Measurements from ENCODE around the gene TREH.

The TREH gene

GRCh38 chr11:118663381-118663780 is 16.1 kb downstream of the TREH start:
- no peak for DNase-seq

DNA sequence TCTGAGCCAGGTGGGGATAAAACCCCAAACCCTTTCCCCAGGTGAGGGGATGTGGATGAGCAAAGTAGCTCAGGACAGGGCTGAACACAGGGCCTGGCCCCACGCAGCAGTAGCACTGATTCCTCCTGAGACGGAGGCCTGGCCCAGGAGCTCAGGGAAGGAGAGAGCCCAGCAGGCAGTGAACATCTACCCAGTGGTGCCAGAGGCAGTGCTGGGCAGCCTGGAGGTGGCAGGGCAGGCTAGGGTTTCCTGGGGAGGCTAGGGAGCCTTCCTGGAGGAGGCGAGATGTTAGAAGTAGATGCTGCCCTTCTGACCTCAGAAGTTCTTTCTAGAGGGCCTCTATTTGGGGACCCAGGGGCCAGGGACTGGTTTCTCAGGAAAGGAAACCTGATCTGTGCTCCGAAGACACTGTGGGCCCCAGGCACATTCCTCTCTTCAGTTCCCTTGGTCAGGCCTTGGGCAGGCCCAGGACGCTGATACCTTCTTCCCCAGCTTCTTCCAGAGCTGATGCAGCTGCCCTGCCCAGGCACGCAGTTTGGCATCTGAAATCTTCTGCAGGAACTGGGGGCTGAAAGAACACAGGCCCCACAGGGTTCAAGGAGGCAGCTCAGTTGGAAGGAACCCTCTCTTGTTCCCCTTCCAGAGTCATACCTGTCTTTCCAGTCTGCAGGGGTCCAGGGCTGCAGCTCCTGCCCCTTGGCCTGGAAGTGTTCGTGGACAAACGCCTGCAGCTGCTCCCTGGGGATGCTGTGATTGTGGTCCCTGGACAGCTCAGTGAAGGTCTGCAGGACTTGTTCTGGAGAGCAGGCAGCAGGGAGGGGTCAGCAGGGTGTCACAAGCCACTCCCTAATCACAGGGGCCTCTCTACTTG is 16.8 kb downstream of the TREH start:
- DNase-seq, result no peak

- no peak for DNase-seq
Observed at GRCh38 chr11:118661425-118662301, 17.8 kb downstream of the TREH start.

DNA sequence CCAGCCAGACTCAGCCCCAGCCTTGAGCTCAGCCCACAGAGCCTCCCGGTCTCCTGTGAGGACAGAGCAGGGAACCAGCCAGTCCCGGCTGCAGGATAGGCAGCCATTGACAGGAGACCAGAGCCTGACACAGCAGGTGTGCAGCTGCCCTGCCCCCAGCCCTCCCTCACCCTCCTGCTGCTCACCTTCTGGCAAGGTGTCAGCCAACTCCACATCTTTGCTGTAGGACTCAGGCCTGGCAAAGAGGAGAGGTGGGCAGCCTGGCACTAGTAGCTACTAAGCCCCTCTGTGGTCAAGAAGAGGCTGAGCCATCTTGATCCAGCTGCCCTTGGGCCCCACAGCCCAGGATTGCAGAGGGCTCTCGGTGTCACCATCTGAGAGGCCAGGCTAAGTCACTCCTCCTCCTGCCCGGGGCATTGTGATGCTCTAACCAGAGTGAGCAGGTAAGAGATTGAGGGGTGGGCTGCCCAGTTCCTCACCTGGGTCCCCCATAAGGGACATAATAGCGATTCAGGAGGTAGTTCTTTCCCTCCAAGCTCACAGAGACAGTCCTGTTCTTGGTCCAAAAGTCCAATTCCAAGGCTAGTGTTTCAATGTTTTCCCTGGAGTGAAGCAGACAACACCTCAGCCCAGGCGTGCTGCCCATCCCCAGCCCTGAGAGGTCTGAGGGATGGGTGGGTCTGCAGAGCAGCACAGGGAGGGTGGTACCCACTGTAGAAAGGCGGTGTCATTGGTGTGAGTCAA is 18.6 kb downstream of the TREH start:
- DNase-seq, result no peak

GRCh38 chr11:118659953-118660680 is 19.3 kb downstream of the TREH start:
- no peak for DNase-seq

GRCh38 chr11:118659314-118659952 is 20.0 kb downstream of the TREH start:
- DNase-seq, result peak; percentile 80

- DNase-seq, result no peak
Observed at GRCh38 chr11:118658429-118659313, 20.8 kb downstream of the TREH start.

- DNase-seq, result no peak
Observed at GRCh38 chr11:118657709-118658428, 21.6 kb downstream of the TREH start.

- no peak for DNase-seq
Observed at GRCh38 chr11:118657238-118657637, 22.2 kb downstream of the TREH start.

GRCh38 chr11:118656563-118657165 is 22.8 kb downstream of the TREH start:
- no peak for DNase-seq

DNA sequence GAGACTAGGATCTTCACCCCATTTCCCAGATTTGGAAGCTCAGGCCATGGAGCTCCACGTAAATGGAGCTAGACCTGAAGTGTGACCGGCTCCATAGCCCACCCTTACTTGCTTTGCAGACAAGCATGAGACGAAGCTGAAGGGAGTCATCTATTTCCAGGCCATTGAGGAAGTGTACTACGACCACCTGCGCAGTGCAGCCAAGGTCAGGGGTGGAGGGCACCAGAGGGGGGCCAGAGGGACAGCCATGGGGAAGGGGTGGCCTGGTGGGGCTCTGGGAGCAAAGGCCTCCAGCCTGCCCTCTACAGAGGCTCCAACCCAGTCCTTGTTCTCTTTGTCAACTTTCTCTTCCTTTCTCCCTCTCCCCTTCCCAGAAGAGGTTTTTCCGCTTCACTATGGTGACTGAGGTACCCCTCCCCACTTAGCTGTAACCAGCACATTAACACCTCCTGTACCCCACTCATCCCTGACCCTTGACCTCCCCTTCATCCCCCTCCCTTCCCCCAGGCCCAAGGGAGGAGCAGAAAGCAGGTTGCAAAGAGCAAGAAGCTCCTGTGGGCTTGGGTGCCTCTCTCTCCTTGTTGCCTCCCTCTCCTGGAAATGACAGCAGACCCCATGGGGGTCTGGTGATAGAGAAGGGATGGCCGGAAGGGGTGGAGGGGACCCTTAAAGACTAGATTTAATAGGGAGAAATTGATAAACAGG is 23.8 kb downstream of the TREH start:
- DNase-seq, result no peak

- DNase-seq, result no peak
Observed at GRCh38 chr11:118653684-118654390, 25.6 kb downstream of the TREH start.

DNA sequence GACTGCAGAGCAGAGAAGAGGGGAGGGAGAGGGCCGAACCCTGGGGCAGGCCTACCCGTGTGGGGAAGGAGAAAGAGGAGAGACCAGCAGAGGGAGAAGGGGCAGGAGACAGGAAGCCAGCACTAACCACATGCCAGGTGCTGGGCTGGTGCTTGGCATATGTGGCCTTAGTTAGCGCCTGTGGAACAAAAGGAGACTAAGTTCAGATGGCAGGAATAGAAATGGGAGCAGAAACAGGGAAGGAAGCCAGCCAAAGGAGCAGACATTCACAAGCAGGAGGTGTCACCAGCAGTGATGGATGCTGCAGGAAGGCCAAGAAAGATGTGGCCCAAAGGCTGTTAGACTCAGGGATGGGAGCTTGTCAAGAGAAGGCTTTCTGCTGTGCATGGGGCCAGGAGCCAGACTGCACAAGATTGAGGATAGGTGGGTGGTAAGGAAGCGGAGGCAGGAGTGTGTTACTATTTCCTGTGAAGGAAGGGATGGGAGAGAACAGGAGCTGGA is 26.7 kb downstream of the TREH start:
- DNase-seq, result no peak

DNA sequence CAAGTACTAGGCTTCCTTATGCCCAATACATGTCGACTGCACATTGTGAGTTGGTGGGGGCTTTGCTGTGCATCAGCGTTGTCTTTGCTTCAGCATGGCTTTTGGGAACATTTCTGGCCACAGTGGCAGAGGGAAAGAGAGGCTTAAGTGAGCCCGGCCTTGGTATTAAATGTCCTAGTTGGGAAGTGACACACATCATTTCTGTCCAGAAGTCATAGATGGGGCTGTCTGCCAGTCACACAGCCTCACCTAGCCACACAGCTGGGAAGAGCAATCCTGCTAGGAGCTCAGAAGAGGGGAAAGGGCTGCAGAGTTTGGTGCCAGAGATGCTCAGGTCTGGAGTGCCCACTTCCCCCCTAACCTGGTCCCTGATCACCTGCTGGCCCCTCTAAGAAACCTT is 27.6 kb downstream of the TREH start:
- no peak for DNase-seq

GRCh38 chr11:118650366-118650765 is 29.1 kb downstream of the TREH start:
- DNase-seq, result no peak

DNA sequence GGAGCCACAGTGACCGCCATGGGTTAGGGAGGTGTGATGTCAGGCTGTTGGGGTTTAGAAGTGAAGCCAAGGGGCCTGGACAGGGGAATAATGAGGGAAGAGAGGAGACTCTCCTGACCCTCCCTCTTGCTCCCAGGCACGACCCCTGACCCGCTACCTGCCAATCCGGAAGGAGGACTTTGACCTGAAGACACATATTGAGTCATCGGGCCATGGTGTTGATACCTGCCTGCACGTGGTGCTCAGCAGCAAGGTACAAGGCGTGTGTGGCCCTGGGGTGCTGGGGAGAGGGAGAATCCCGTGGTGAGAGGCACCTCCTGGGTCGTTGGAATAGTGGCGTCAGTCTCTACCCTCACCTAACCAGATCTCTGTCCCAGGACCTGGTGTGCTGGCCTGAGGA is 29.5 kb downstream of the TREH start:
- no peak for DNase-seq

- DNase-seq, result no peak
Observed at GRCh38 chr11:118648291-118648690, 31.2 kb downstream of the TREH start.

DNA sequence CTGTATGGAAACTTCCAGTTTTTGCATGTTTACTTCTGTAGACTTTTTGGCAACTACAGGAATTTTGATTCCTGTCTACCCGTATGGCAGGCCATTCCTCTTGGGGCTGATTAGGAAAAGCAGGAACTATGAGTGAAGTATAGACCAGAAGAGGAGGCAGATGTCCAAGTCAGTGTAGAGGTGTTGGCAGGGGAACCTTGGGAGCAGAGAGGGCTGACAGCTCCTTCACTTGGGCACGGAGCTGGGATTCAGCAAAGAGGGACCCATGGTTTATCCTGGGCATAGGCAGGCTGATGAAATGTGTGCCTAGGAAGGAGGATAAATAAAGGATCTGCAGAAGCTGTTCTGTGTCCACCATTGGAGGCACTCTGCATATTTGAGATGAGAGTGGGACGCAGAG is 33.1 kb downstream of the TREH start:
- no peak for DNase-seq

All from fibroblast of upper back skin (primary cell).